GM04503 (cell line): Measurements from ENCODE around the gene FAN1.
"Not testable (repeated sequence)": the region's sequence is repeated elsewhere in the genome, so short reads cannot be mapped to it uniquely, and the experiment has no call there.

Experiments
- DNase-seq: peaks from one replicate; pipeline ENCODE4 v3.0.0-alpha.2; 2012; ENCODE audit warnings: low read depth

The FAN1 gene

DNA sequence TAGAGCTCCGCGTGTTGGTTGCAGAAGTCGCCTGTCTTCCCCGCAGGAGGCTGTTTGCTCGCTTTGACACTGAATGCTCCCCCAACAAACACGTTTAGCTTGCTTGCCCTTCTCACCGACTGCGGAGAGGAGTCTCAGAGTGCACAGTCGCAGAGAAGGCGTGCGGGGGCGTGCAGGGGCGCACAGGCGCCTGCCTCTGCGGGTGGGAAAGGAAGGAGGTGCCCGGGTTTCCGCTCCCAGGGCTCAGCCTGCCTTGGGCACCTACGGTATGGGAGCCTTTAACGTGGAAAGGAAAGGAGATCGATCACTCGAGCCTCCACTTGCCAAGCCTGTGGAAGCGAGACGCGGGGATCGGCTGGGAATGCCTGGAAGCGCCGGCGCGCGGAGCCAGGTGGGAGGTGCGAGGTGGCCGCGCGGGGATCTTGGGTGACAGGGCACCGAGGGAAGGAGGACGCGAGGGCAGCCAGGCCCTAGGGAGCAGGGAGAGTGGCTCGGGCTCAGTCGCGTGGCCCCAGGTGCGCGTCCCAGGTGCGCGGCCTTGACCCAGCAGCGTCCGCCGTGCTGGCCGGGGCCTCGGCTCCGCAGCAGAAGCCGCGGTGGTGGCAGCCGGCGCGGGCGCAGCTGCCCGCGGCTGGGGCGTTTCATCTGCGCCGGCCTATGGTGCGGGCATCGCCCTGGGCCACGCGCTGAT, at the start of gene FAN1:
FAN1 (plus strand) TSS at position 419 of the 691 bp plus-strand sequence. CDS start 749 bp downstream, outside the sequence.
- peak; percentile 53 for DNase-seq

DNA sequence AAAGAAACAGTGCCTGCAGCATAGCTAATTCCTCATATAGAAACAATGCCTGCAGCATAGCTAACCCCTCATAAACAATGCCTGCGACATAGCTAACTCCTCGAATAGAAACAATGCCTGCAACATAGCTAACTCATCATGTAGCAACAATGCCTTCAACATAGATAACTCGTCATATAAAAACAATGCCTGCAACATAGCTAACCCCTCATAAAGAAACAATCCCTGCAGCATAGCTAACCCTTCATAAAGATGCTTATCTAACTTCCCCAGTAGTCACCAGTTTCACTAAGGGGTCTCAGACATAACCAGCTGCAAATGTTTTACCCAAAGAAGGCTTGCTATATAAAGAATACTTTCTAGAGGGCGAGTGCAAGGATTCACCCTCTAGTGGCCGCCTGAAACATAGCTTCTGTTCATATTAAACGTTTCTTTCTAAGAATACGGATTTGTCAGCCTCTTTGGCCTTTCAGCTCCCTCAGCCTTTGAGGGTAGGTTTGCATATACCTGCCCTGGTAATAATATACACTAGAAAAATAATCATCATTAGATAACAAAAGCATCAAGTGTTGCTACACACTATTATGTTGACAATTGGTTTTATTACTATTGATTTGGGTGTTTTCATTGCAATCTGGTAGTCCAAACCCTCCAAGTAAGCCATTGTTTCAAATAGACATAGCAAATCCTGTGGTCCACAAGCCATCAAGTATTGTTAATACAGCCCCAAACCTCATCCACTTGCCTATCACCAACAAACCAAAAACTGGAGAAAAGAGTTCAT, 44.4 kb upstream of the FAN1 start:
- DNase-seq: peak; percentile 11

DNA sequence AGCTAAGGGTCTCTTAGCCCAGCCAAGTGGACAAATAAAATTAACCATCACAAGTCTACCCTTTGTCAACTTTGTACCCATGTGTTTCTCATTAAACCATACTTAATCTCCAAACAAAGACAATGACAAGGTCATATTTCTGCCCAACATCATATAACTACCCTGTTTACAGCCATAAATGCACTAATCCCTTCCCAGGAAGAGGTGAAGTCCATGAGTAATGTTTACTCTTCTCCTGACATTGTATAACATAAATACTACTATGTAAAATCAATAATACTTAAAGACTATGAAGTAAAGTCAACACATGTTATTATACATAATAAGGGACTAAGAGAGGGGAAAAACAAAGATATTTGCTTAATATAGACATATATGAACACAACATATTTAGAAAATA, 38.5 kb upstream of the FAN1 start:
- no peak for DNase-seq

DNA sequence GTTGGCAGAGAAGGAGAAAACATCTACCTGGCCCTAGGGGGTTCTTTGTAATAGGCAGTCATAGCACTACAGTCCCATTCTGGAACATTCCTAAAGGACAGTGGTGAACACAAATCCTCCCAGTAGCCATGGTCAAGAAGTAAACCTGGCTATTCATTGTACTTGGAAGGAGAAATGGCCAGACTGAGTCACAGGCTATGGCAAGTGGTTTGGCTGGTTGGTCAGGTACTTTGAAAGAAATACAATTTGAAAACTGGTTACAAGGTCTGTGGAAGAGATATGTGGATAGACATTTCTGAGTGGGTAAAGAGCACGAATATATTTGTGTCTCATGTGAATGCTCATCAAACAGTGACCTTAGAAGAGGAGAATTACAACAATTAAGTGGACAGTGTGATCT, 33.0 kb upstream of the FAN1 start:
- DNase-seq: no peak

DNA sequence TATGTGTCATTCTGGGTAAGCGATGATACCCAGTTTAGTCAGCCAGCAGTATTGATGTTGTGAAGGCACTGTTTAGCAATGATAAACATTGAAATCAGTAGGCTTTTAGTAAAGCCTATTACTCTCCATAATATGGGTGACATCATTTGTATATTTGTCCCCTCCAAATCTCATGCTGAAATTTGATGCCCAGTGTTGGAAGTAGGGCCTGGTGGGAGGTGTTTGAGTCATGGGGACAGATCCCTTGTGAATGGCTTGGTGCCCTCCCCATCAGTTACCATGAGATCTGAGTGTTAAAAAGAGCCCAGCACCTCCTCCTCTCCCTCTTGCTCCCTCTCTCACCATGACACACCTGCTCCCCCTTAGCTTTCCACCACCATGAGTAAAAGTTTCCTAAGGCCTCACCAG, 31.4 kb upstream of the FAN1 start:
- no peak for DNase-seq

DNA sequence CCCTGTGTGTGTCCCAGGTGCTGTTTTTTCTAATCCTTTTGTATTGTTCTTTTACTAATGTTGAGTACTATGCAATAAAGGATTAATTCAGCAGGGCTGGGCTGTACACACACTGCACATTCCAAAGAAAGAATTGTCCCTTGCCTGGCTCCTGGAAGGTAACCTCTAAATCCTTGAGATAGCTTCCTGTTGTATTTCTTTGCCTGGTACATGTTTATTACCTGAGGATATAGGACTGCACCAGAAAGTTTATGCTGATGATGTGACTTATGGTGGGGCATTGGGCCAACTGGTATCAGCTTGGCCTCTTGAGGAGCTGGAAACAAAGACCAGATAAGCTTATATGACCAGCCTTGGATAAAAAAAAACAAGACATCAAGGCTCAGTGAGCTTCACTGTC, 26.6 kb upstream of the FAN1 start:
- DNase-seq: no peak

DNA sequence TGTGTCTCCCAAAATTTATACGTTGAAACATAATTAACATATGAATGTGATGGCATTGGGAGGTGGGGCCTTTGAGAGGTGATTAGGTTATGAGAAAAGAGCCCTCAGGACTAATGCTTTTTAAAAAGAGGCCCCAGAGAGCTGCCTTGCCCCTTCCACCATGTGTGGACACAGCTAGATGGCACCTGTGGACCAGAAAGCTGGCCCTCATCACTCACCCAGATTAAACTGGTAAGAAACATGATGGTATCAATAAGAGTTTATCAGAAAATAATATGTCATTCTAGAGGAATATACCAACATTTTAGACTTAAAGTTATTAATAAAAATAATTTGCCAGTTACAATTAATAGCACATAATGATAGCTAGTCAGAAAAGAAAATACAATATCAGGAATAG, 25.2 kb upstream of the FAN1 start:
- no peak for DNase-seq

DNA sequence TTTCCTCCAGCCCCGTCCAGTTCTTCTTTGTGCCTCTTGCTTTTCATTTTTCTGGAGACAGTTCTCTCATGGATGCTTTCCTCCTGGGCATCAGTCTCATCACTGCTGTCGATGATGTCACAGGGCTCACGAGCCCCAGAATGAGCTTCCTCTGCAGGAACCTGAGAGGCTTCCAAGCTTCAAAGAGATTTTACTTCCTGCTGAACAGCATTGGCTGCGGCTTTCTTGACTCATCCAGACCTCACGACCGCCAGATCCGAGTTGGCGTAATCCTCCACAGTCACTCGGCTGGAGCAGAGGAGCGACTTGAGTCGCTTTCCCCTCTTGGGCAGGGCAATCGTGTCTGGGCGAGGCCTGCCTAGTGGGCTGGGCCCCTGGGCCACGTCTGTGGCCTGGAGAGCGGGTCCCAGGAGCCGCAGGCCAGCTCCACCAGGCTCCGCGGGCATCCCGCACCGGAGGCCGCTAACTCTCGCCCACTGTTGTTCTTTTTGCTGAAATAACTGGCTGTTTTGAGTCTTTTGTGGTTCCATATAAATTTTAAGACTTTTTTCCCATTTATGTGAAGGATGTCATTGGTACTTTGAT, 20.8 kb upstream of the FAN1 start:
- no peak for DNase-seq

DNA sequence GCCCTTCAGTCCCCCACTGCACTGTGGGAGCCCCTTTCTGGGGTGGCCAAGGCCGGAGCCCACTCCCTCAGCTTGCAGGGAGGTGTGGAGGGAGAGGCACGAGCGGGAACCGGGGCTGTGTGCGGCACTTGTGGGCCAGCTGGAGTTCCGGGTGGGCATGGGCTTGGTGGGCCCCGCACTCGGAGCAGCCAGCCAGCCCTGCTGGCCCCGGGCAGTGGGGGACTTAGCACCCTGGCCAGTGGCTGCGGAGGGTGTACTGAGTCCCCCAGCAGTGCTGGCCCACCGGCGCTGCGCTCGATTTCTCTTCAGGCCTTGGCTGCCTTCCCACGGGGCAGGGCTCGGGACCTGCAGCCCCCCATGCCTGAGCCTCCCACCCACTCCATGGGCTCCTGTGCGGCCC, 20.0 kb upstream of the FAN1 start:
- not testable (repeated sequence) for DNase-seq

DNA sequence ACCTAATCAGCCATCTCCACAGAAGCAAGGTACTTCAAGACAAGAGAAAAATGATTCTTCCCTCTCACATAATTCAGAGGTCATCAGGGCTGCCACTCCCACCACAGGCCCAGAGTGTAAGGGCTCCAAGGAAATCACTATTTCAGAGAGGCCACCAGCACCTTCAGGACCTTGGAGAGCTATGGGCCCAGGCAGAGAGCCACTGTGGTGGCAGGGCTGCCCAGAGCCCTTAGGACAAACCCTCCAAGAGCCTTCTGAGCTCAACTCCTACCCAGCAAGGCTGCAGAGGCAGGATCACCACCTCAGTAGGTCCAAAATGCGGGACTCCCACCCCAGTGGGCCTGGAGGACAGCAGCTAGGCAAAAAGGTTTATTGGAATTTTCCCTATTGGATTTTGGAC, 17.9 kb upstream of the FAN1 start:
- DNase-seq: no peak

DNA sequence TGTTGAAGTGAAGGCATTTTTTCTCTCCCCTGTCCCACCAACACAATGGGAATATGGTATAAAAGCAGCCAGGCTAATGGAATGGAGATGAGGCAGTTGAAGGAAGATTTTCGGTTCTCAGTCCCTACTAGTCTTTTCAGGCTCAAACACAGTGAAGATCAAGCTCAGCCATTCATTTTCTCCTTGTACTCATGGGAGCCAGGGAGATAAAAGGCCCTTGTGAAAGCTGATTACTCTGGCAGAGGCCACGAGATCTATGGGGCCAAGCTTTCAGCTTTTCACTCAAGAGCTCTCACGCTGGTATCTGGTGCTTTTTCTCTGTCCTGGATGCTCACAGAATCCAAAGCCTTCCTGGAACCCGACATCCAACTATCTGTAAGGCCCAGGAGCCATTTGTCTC, 14.5 kb upstream of the FAN1 start:
- DNase-seq: no peak

DNA sequence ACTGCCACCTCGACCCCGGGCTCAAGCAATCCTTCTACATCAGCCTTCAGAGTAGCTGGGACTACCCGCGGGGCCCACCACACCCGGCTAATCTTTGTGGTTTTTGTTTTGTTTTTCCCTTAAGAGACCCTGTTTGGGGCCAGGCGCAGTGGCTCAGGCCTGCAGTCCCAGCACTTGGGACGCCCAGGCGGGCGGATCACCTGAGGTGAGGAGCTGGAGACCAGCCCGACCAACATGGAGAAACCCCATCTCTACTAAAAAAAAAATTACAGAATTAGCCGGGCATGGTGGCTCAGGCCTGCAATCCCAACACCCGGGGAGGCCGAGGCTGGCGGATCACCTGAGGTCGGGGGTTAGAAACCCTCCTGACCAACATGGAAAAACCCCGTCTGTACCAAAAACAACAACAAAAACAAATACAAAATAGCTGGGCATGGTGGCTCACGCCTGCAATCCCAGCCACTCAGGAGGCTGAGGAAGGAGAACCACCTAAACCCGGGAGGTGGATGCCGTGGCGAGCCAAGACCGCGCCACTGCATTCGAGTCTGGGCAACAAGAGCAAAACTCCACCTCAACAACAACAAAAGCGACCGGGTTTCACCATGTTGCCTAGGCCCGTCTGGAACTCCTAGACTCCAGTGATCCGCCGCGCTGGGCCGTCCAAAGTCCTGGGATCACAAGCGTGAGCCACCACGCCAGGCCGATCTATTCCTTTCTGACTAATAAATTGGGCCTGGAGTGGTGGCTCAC, 8.1 kb upstream of the FAN1 start:
- DNase-seq: no peak

DNA sequence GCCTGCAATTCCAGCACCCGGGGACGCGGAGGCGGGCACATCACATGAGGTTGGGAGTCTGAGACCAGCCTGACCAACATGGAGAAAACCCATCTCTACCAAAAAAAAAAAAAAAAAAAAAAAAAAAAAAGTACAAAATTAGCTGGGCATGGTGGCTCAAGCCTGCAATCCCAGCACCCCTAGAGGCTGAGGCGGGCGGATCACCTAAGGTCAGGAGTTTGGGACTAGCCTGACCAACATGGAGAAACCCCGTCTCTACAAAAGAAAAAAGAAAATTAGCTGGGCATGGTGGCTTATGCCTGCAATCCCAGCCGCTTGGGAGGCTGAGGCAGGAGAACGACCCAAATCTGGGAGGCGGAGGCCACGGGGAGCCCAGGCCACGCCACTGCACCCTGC, 7.5 kb upstream of the FAN1 start:
- no peak for DNase-seq

DNA sequence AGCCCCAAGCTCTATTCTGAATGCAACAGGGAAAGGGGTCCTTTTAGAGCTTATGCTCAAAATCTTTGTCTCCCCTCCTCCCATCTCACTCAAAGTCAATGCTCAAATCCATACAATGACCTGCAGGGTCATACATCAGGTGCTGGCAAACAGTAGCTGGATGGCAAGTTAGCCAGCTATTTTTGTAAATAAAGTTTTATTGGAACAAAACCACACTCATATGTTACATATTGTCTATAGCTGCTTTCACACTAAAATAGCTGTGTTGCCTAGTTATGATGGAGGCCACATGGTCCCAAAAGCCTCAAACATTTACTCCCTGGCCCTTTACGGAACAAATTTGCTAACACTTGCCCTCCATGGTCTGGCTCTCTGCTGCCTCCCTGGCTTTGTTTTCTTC, 1.8 kb upstream of the FAN1 start:
- DNase-seq: no peak

DNA sequence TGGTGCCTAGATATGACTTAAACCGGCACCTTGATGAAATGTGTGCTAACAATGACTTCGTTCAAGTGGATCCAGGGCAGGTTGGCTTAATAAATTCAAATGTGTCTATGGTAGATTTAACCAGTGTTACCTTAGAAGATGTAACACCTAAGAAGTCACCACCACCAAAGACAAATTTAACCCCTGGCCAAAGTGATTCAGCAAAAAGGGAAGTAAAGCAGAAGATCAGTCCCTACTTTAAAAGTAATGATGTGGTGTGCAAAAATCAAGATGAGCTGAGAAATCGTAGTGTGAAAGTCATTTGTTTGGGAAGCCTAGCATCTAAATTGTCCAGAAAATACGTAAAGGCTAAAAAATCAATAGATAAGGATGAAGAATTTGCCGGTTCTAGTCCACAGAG, 1.1 kb downstream of the FAN1 start:
- no peak for DNase-seq

DNA sequence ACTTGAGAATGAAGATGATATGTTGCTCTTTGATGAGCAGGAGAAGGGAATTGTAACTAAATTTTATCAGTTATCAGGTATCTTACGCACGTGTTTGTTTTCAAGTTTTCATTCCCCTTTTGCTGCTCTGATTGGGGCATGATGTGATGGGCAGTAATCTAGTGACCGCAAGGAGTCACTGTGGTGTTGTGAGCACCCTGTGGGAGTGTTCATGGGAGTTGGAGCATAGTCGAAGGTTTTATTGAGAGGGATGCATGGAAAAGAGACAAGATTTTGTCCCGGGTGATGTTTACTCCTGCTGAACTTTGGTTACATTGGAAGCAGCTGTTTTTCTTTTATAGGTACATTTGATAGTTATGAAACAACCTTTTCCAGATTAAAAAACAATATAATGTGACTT, 2.1 kb downstream of the FAN1 start:
- DNase-seq: no peak

DNA sequence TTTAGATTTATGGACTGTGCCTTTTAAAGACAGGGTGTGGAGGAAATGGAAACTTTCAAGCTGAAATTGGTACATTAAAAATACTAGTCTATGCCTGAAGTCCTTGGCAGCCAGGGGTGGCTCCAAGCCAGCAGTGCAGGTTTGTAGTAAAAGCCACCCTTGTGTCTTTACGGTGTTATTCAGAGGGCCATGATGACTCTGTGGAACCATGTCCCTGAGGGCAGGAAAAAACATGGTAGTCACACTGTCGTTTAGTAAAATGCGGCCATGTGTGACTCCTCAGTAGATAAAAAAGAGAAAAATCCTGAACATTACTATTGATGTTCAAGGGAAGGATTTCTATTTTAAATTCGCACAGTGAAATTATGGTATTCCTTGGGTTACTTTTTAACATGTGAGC, 2.7 kb downstream of the FAN1 start:
- DNase-seq: no peak

DNA sequence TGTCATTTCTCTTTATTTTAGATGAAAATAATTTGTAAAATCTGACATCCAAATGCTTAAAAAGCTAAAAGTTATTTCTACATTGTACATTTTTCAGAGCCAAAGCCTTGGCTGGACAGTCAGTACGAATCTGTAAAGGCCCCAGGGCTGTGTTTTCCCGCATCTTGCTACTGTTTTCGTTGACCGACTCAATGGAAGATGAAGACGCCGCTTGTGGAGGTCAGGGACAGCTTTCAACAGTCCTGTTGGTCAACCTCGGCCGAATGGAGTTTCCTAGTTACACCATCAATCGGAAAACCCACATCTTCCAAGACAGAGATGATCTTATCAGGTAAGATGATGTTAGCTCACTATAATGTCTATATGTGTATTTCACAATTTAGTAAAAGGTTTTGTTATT, 10.0 kb downstream of the FAN1 start:
- DNase-seq: no peak

DNA sequence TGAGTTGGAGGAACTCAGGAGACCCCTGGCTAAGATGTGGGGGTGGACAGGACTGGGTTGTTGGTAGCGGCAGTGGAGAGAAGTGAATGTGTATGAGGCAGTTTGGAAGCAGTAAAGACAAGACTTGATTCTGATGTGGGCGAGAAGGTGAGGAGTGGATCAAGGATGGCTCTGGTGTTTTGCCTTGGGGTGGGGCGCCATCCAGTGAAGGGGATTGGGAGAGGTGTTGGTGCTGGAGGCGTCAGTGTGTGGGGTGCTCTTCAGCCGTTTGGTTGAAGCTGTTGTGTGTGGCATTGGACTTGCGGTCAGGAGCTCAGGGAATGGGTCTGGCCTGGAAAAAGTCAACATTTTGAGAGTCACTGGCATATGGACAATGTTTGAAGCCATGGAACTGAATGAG, 13.3 kb downstream of the FAN1 start:
- no peak for DNase-seq

DNA sequence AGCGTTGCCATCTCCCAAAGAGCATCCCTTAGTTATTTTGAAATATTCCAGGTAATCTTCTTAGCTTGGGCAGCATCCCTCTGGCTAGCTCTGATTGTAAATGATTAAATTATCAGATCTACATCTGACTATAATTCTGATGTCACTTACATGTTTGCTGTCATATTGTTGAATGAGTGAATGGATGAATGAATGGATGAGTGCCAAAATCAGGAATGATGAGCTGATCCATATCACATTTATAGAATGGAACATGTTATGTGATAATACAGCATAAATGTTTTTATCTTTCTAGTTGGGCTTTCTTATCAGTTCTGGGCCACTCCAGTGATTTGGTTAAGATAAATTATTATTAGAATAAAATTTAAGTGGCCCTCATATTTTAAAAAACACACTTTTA, 14.0 kb downstream of the FAN1 start:
- no peak for DNase-seq

DNA sequence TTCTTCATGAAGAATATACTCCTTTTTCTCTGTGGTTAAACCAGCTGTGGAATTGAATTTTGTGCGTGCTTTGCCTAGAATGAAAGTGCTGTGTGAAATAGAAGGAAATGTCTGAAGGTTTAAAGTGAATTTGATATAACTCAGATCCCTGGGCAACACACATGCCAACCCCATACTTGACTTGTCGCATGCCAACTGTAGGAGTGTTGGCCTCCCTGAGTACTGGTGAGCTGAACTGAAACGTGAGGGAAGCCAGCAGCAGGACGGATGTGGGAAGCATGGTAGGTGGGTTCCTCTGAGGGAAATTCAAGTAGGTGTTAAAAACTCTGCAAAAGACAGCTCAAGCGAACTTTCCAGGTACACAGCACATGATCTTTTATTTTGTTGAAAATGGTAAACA, 14.7 kb downstream of the FAN1 start:
- DNase-seq: no peak

DNA sequence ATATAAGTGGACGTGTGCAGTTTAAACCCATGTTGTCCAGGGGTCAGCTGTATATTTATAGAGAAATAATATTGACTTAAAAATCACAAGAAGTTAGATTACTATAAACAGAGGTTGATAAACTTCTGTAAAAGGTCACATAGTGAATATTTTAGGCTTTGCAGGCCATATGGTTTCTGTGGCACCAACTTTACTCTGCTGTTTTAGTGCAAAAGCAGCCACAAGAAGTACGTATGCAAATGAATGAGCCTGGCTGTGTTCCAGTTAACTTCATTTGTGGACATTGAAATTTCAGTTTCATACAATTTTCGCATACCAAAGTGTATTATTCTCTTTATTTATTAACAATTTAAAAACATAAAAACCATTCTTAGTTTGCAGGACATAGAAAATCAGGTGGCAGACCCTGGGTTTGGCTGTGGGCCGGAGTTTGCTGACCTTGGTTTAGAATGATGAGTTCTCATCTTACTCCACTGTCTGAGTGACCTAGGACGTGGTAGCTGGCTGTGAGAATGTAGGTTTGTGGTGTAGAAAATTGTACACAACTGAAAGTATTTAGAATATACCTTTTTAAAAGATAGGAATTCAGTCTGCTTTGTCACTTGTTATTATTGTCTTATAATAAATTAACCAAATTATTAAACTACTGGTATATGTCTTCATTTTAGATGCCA, 16.3 kb downstream of the FAN1 start:
- DNase-seq: no peak
